HEK293T (cell line): ENCODE measurements around the gene FHIP1B.

Experiments
- CTCF ChIA-PET: fragments of 350-600 bp; formaldehyde crosslinking; extraction: SDS; loops from one replicate; lab custom pipeline; 2021; ENCODE audit warnings: antibody characterized with exemption, inconsistent platforms; lab: Yijun Ruan, JAX
- POLR2A ChIA-PET: fragments of 350-600 bp; formaldehyde crosslinking; extraction: SDS; loops from one replicate; lab custom pipeline; 2020; ENCODE audit warnings: antibody characterized with exemption, inconsistent platforms; lab: Yijun Ruan, JAX
- DNase-seq: peaks from one replicate; pipeline ENCODE4 v3.0.0; 2012; ENCODE audit warnings: mixed read lengths; ENCODE audit errors: extremely low spot score
- ARNT ChIP-seq: fragments of 450-650 bp; IDR thresholded peaks from 2 replicates; pipeline ENCODE4 v1.6.1; 2017; ENCODE audit warnings: mild to moderate bottlenecking
- BHLHE40 ChIP-seq: fragments of 450-650 bp; IDR thresholded peaks from 2 replicates; pipeline ENCODE4 v1.6.1; 2016; ENCODE audit warnings: mild to moderate bottlenecking, moderate library complexity, borderline replicate concordance
- CTBP1 ChIP-seq: fragments of 450-650 bp; IDR thresholded peaks from 2 replicates; pipeline ENCODE4 v1.6.1; 2016; ENCODE audit warnings: borderline replicate concordance
- ELF4 ChIP-seq: fragments of 450-650 bp; IDR thresholded peaks from 2 replicates; pipeline ENCODE4 v1.6.1; 2017; ENCODE audit warnings: antibody characterized with exemption
- FOXA1 ChIP-seq: fragments of 450-650 bp; IDR thresholded peaks from 2 replicates; pipeline ENCODE4 v1.6.1; 2016; ENCODE audit warnings: mild to moderate bottlenecking
- FOXK2 ChIP-seq: fragments of 450-650 bp; IDR thresholded peaks from 2 replicates; pipeline ENCODE4 v1.6.1; 2016; ENCODE audit warnings: mild to moderate bottlenecking
- FOXM1 ChIP-seq: fragments of 450-650 bp; IDR thresholded peaks from 2 replicates; pipeline ENCODE4 v1.6.1; 2017; ENCODE audit warnings: mild to moderate bottlenecking, borderline replicate concordance
- HDGF ChIP-seq: fragments of 450-650 bp; IDR thresholded peaks from 2 replicates; pipeline ENCODE4 v1.6.1; 2017; ENCODE audit warnings: antibody characterized with exemption, borderline replicate concordance
- L3MBTL2 ChIP-seq: fragments of 450-650 bp; conservative IDR thresholded peaks from 2 replicates; pipeline ENCODE4 v1.6.1; 2016; ENCODE audit warnings: mild to moderate bottlenecking
- LEF1 ChIP-seq: fragments of 450-650 bp; IDR thresholded peaks from 2 replicates; pipeline ENCODE4 v1.6.1; 2017; ENCODE audit warnings: mild to moderate bottlenecking, borderline replicate concordance
- NFRKB ChIP-seq: fragments of 450-650 bp; IDR thresholded peaks from 2 replicates; pipeline ENCODE4 v1.6.1; 2016; ENCODE audit warnings: mild to moderate bottlenecking, moderate library complexity
- PKNOX1 ChIP-seq: fragments of 450-650 bp; IDR thresholded peaks from 2 replicates; pipeline ENCODE4 v1.6.1; 2016
- SP1 ChIP-seq: fragments of 450-650 bp; IDR thresholded peaks from 2 replicates; pipeline ENCODE4 v1.6.1; 2017
- SUZ12 ChIP-seq: fragments of 450-650 bp; IDR thresholded peaks from 2 replicates; pipeline ENCODE4 v1.6.1; 2016; ENCODE audit warnings: mild to moderate bottlenecking
- TARDBP ChIP-seq: fragments of 450-650 bp; IDR thresholded peaks from 2 replicates; pipeline ENCODE4 v1.6.1; 2016
- ZNF384 ChIP-seq: fragments of 450-650 bp; IDR thresholded peaks from 2 replicates; pipeline ENCODE4 v1.6.1; 2016

The FHIP1B gene

DNA sequence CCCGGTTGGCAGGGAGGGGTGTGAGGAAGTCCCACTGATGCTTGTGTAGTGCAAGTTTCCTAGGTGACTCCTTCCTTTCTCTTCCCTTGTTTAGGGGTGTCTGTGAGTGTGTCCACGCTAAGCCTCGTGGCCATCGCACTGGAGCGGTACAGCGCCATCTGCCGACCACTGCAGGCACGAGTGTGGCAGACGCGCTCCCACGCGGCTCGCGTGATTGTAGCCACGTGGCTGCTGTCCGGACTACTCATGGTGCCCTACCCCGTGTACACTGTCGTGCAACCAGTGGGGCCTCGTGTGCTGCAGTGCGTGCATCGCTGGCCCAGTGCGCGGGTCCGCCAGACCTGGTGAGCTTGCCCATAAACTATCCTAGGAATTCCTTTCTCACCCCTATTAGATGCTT is 35.6 kb upstream of the FHIP1B start:
- ChIA-PET CTCF (no interaction called here), POLR2A (no interaction called here)
- DNase-seq = no peak
- TF ChIP-seq FOXA1 (no peak), L3MBTL2 (no peak), SP1 (no peak), FOXK2 (no peak), ELF4 (no peak), SUZ12 (no peak), BHLHE40 (no peak), LEF1 (no peak), HDGF (no peak), ARNT (no peak), ZNF384 (no peak), TARDBP (no peak), FOXM1 (no peak), PKNOX1 (no peak), CTBP1 (no peak)

- no peak for TF ChIP-seq L3MBTL2
- TF ChIP-seq ZNF384 = no peak
- TF ChIP-seq LEF1 = no peak
- no peak for TF ChIP-seq NFRKB
- TF ChIP-seq PKNOX1 = no peak
- no peak for TF ChIP-seq FOXA1
- TF ChIP-seq ARNT = no peak
- TF ChIP-seq BHLHE40 = no peak
- no peak for TF ChIP-seq CTBP1
- TF ChIP-seq HDGF = no peak
- TF ChIP-seq SUZ12 = no peak
- no peak for TF ChIP-seq ELF4
- no peak for TF ChIP-seq TARDBP
- TF ChIP-seq SP1 = no peak
- no peak for TF ChIP-seq FOXK2
- no peak for TF ChIP-seq FOXM1
- POLR2A ChIA-PET = no interaction called here
- CTCF ChIA-PET = interaction anchor here (0.6 kb wide), 1 partner anchor 17 kb away, joined by 3 read pairs; no protein-coding TSS in a partner anchor
- no peak for DNase-seq
These were observed 34.4 kb upstream of the FHIP1B start for GRCh38 chr11:6268820-6269219.

DNA sequence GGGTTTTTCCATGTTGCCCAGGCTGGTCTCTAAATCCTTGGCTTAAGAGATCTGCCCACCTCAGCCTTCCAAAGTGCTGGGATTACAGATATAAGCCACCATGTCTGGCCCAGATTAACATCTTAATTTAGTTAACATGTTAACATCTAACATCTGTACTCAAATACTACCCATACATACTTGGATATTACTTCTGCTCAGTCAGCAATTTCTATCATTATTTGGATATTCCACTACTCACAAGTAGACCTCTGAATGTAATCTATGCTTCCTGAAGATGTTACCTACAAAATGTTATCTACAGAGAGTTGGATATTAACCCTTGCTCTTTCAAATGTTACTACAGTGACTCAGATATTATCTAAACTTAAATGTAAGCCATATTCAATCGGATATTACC is 29.2 kb upstream of the FHIP1B start:
- ChIA-PET CTCF (no interaction called here), POLR2A (no interaction called here)
- no peak for TF ChIP-seq NFRKB
- TF ChIP-seq LEF1 = no peak
- TF ChIP-seq ZNF384 = no peak
- TF ChIP-seq CTBP1 = no peak
- no peak for TF ChIP-seq TARDBP
- TF ChIP-seq SUZ12 = no peak
- TF ChIP-seq HDGF = no peak
- no peak for TF ChIP-seq BHLHE40
- TF ChIP-seq FOXA1 = no peak
- no peak for TF ChIP-seq FOXM1
- DNase-seq = no peak

DNA sequence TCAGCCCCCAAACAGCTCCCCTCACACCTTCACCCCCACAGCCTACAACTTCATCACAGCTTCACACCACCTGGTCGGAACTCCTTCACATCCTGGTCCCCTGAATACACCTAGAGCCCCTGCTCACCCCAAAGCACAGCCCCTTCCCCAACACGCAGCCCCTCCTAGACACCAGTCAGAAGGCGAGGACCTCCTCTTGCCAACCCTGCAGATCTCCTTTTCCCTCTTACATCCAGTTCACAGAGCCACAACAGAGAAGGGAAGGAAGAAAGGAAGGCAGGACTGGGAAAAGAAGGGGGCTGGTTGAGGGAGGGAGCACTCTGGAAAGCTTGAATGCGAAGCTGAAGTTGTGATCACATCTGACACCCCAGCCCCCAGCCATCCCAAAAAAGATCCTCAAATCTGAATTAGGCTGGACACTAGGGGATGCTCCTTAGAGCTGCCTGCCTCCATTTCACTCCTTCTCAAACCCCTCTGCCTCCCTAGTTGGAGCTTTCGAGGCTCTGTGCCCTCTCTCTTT is 25.8 kb upstream of the FHIP1B start:
- no peak for DNase-seq
- POLR2A ChIA-PET = interaction anchor here (1.6 to 4.6 kb wide), 2 partner anchors 9 to 25 kb away, joined by 4 to 18 read pairs; partner anchors contain the start of gene FHIP1B
- CTCF ChIA-PET = interaction anchor here (0.9 to 1.8 kb wide), 2 partner anchors 9 to 103 kb away, joined by 4 to 5 read pairs; no protein-coding TSS in a partner anchor
- TF ChIP-seq BHLHE40 (no peak), TARDBP (no peak), FOXM1 (no peak), LEF1 (no peak), CTBP1 (no peak), ELF4 (no peak), PKNOX1 (no peak), SUZ12 (no peak), ARNT (no peak), NFRKB (no peak), FOXK2 (no peak), ZNF384 (no peak), L3MBTL2 (no peak), SP1 (no peak), FOXA1 (no peak), HDGF (no peak)

DNA sequence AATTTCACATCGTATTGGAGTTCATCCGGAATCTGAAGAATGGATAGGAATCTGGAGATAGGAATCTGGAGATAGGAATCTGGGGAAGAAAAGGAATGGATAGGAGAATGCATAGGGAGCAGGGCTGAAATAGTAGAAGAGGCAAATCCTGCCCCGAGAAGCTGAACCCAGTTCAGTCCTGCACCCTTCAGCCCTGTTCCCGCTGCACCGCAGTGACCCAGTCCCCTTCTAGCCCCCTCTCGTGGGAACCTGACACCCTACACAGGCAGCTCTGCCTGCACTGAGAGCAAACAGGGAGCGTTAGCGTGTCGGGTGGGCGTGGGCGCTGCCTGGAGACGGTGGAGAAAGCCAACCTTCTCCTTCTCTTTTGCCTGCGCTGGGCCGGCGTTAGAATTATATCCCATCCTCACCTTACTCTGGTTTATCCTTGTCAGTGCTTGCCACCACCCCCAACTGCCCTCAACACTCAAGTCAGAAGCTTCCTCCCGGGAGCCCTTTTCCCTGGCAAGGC is 24.2 kb upstream of the FHIP1B start:
- ChIA-PET POLR2A (interaction anchor here (4.6 kb wide), 1 partner anchor 23 kb away, joined by 18 read pairs; the partner anchor contains the start of gene FHIP1B), CTCF (interaction anchor here (0.5 to 1.8 kb wide), 5 partner anchors 9 to 104 kb away, joined by 3 to 6 read pairs (median 3); no protein-coding TSS in a partner anchor)
- peak; percentile 14 for DNase-seq
- TF ChIP-seq TARDBP (no peak), SP1 (no peak), ZNF384 (no peak), HDGF (no peak), ARNT (no peak), SUZ12 (no peak), CTBP1 (no peak), FOXM1 (no peak), FOXK2 (no peak), LEF1 (no peak), NFRKB (no peak), ELF4 (no peak)
